GM18867 (cell line): ENCODE measurements around the gene AQP6.
"Not testable (repeated sequence)": the region's sequence is repeated elsewhere in the genome, so short reads cannot be mapped to it uniquely, and the experiment has no call there.

Source experiments
- ATAC-seq: cut with Tn5 transposase; IDR thresholded peaks from one replicate; pipeline ENCODE4 v1.9.1; 2021; ENCODE audit warnings: mild to moderate bottlenecking, moderate library complexity; ENCODE audit not compliant: unreplicated experiment

AQP6 gene

DNA sequence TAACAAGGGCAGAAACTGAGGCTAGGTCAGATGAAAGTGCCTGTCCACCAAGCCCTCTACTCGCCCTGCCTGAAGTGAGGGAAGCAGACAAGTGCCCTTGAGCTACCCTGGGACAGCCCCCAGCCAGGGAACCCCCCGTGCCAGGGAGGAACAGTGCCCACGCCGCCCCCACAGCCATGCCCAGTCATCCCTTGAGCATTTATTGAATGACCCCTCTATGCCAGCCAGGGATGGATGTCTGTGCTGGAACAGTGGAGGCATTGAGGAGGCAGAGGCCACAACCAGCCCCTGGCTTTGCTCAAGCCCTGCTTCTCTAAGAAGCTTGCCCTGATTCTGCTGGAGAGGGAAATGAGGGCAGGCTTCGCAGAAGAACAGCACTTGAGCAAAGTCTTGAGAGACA is 3.7 kb upstream of the AQP6 start:
- ATAC-seq, result no peak

DNA sequence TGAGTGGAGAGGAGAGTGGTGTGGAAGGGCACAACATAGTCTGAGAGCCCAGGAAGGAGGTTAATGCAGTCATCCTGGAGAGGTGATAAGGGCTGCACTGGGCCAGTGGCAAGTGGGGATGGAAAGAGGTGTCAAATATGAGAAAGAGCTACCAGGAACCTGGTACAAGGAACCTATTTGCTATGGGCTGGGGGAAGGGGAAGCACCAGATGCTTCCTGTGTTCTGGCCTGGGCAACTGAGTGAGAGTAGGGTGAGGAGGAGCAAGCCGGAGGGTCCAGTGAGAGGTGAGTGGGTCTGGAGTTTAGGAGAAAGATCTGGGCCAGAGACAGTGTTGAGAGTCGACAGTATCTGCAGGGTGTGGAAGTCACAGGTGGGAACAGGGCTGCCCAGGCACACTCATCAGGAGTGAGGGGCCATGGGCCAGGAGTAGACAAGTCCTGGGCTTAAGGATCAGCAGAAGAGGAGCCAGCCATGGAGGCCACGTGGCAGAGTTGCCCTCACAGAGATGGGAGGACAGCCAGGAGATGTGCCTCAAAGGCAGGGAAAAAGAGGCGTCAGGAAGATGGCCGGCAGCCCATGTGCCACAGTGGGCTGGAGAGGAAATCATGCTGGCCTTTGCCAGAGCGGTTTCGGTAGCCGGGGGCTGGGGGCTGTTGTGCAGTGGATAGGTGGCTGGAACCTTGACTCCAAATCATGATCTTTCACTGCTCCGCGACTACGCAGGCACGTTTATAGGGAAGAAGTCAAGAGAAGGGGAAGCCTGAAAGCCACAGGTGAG is 2.9 kb upstream of the AQP6 start:
- no peak for ATAC-seq

DNA sequence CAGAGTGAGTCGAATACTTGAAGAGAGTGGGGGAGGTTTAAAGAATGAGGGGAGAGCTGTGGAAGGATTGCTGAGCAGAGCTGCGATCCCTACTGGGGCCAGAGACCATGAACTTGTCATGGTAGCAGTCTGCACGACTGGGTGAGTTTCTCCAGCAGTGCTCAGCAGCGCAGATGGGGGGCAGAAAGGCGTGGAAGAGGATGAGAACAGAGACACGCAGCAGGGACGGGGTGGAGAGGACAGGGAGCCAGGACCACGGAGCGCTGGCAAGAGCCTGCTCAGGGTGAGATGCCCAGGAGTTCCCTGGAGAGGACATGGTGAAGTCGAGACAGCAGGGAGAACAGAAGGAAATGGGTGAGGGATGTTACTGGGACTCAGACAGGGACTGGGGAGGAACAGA is 2.1 kb upstream of the AQP6 start:
- ATAC-seq, result no peak

DNA sequence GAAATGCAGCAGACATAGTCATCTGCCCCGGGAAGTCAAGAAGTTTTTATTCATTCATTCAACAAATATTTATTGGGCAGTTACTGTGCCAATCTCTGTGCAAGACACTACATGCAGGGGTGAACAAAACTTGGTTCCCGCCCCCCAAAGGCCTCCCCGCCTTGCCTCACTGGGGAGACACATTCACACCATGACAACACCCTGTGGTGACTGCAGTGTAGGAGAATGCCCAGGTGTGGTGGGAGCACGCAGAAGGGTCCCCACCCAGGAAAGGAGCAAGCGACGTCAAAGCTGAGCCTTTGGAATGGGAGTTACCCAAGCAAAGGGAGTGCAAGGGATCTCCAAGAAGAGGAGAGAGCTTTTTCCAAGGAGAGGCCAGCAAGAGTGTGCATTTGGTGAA is 1.6 kb upstream of the AQP6 start:
- no peak for ATAC-seq

DNA sequence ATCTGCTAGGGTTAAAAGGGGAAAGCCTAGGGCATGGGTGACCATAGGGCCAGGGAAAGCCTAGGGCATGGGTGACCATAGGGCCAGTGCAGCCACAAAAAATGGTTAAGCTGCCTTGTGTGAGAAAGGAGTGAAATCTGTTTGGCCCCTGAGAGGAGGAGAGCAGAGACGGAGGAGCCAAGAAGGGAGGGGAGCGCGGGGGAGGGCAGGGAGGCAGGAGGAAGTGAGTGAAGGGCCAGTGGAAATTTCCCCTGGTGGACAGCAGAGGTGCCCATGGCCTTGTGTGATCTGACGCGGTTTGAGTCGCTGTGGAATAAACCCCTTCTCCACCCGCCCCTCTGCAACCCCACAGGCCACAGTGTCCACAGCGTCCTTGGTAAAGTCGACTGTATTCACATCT is 618 bp upstream of the AQP6 start:
- ATAC-seq, result no peak

DNA sequence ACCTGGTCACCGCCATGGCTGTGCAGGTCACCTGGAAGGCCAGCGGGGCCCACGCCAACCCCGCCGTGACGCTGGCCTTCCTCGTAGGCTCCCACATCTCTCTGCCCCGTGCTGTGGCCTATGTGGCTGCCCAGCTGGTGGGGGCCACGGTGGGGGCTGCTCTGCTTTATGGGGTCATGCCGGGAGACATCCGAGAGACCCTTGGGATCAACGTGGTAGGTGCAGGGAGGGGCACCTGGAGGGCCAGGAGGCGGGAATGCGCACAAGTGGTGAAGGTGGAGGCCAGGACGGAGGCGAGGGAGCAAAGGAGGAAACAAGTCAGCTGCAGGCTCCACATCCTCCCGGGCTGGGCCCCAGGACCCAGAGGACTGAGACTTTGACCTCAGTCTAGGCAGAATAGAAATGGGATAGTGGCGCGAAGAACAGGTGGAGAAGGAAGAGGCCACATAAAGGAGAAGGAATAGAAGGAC is 649 bp downstream of the AQP6 start:
- no peak for ATAC-seq

DNA sequence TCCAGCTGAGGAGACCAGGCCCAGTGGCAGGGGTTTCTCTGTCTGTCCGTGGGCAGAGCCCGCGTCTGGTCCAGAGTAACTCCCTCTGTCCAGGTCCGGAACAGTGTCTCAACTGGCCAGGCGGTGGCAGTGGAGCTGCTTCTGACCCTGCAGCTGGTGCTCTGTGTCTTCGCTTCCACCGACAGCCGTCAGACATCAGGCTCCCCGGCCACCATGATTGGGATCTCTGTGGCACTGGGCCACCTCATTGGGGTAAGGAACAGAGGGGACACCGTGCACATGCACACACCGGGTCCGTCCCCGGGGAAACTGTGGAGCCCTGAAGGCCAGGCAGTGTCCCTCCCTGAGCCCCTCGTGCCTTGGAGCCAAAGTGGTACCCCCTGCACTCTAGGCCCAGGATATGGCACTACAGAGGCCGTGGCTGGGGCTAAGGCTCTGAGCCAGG is 1.5 kb downstream of the AQP6 start:
- ATAC-seq, result no peak

DNA sequence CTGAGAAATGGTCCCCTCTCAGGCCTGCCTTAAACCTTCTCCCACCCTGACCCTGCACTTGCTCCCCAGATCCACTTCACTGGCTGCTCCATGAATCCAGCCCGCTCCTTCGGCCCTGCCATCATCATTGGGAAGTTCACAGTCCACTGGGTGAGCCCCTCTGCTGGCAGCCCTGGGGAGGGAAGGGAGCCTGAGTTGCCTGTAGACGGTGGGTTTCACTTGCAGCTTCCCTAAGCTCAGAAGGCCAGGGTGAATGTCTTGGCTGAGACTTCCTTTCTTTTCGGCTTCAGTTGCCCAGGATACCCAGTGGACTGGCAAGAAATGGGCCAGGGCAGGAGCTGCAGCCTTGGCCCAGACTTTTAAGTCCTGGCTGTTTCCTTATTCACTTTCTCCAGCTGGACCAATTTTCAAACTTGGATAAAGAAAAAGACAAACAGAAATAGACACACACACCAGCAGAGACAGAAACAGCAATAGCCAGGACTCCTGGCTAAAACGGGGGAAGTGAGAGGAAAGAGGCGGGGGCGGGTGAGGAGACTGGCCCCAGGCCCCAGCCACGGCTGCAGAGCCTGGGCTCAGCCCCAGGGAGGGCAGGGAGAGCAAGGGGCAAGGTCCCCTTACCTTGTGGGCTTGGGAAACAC is 2.0 kb downstream of the AQP6 start:
- no peak for ATAC-seq

DNA sequence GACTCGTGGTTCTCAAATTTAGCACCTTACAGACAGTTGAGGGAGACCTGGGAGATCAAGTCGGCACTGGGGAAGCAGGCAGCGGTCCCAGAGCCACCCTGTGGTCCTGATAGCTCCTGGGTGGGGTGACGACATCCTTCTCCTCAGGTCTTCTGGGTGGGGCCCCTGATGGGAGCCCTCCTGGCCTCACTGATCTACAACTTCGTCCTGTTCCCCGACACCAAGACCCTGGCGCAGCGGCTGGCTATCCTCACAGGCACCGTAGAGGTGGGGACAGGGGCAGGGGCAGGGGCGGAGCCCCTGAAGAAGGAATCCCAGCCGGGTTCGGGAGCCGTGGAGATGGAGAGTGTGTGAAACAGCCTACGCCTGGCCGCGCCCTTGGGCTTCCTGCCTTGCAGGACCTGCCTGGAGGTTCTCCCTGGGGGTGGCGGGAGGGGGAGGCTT is 2.6 kb downstream of the AQP6 start:
- no peak for ATAC-seq

DNA sequence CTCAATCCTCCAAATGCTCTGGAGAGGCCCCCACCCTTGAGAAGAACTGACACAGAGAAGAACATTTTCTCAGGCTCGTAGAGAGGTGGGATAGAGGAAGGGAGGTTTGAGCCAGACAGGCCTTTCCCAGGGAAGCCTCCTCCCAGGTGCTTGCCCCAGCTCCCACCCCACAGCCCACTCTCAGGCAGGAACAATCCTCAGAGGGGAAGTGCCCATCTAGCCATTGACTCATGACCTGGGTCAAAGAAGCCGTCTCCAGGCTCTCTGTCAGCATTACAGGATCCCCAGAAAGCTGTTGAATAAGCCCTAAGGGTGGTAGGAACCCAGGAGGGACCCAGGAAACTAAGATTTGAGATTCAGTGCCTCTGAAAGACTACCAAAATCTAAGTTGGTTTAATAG is 3.8 kb downstream of the AQP6 start:
- ATAC-seq, result no peak

DNA sequence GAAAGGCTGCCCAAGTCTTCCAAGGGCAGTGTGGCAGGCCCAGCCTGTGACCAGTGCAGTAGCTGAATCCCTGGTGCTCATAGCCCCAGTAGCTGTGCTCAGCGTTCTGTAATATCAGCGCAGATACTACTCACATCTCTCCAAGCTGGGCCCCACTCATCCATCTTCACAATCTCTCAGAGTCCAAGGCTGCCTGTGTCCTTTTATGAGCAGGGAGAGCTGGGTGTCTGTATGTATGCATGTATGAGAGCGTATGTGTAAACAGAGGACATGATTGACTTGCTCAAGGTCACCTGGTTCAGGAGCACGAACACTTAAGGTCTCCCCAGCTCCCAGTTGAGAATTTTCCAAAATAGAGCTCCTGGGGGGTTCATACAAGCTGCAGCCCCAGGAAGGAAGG is 5.4 kb downstream of the AQP6 start:
- ATAC-seq, result no peak

DNA sequence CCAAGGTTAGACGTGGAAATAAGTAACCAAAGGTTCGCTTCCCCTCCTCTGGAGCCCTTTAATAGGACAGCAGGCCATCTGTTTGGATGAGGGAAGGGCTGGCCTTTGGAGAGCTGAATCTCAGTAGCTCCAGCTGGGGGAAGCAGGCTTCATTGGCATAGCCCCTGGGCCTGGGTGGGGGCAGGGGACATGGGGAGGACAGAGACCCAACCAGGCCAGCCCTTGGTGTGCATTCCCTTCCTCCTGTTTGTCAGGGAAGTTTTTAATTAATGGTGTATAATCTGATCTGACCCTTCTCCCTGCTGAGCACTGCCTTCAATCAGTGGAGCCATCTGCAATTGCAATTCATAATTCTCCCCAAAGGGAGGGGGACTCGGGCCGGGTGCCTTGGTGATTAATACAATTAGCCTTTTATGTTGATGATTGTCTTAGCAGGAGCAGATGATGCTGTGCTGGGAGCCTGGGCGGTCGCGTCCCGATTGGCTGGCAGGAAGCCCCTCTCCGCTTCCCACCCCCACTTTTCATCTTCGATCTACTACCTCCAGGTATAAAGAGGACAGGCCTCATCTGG is 6.4 kb downstream of the AQP6 start:
- ATAC-seq, result no peak

DNA sequence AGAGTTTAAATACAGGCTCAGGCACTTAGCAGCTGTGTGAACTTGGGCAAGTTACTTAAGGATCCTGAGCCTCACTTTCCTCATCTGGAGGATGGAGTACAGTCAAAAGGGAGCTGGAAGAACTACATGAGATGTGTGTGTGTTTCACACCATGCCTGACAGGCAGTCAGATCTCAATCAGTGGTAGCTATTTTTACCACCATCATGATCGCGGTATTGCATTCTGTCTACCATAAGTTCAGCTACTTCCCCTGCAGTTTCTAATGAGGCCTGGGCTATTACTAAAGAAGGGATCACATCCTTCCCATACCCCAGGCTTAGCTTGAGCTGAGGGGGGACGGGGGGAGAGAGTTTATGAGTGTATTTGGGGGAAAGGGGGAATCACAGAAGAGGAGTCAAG is 7.0 kb downstream of the AQP6 start:
- no peak for ATAC-seq

DNA sequence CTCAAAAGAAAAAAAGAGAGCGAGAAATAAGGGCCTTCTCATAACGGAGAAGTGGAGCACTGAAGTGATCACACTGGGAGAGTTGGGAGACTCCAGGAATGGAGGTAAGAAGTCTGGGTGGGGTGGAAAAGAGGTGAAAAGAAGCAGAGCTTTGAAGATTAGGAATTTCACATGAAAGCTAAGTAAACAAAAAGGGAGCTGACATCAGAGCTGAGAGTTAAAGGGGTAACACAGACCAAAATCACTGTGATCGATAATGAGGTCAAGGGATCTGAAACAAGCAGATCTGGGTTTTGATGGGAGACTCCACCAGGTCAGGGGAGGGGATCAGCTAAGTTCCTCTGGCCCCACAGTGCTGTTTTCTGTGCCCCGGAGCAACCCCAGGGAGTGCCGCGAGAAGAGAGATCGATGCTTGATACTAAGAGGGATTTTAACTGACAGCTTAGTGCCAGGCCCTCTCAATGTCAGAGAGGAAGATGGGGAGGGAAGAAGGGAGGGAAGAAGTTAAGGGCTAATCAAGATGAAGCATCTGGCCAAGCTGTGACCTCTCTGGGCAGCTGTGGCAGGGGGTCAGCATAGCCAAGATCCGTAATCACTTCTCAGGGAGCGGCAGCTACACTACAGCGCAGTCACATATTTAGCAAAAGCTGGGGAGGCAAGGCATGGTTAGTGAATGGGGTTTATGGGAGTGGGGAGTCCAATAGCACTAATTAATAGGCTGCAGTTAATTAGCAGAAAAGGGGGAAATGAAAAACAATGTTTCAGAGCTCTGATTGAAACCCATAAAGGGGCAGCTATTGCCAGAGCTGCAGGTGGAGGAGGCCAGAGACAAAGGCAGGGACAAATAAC is 8.0 kb downstream of the AQP6 start:
- ATAC-seq, result no peak

DNA sequence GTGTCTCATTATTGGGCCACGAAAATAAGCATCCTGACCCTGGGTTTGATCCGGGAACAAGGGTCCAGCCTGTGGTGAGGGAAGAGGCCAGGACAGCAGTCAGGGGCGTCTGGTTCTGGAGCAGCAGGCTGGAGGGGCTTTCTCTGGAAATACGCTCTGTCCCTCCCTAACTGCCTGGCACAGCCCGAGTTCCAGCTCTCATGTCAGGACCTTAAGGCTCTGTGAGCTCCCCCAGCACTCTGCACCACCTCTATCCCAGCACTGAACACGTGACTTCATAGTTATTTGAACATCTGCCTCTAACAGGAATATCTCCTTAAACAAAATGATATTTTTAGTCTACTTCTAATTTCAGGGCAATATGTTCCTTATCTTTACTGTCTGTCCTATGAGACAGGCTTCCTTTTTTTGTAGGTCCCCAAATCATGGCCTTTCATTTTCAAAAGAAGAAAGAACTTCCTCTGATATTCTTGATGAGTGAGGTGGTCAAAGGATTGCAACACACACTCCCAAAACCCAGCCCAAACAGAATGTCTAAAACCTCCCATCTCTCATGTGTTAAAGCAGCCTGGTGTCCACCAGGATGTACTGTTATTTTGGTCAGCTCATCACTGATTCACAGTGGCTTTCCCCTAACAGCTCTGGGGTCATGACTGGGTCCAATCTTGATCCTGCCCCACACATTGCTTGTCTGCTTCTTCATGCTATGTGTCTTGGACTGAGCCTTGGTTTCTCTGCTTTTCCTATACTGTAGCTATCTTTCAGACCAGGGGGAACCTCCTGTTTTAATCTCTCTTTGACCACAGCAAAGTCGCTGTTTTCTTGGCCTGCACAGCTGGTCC is 9.7 kb downstream of the AQP6 start:
- ATAC-seq, result no peak

DNA sequence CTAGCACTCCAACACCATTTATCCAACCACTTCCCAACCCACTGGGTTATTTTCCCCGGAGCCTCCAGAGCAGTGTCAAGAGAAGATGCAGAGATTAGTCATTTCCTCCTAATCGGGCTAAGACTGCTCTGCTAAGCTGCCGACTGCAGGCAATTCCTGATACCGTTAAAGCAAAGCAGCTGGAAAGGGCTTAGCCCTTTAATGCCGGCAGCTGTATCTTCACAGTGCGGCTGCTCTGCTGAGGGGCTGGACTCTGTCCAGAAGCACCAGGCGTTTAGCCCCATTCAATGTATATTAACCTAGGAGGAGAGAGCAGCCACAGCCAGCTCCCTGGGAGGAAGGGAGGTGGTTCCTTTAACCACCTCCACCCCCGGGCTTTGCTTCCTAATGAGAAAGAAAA is 11.1 kb downstream of the AQP6 start:
- ATAC-seq, result no peak

DNA sequence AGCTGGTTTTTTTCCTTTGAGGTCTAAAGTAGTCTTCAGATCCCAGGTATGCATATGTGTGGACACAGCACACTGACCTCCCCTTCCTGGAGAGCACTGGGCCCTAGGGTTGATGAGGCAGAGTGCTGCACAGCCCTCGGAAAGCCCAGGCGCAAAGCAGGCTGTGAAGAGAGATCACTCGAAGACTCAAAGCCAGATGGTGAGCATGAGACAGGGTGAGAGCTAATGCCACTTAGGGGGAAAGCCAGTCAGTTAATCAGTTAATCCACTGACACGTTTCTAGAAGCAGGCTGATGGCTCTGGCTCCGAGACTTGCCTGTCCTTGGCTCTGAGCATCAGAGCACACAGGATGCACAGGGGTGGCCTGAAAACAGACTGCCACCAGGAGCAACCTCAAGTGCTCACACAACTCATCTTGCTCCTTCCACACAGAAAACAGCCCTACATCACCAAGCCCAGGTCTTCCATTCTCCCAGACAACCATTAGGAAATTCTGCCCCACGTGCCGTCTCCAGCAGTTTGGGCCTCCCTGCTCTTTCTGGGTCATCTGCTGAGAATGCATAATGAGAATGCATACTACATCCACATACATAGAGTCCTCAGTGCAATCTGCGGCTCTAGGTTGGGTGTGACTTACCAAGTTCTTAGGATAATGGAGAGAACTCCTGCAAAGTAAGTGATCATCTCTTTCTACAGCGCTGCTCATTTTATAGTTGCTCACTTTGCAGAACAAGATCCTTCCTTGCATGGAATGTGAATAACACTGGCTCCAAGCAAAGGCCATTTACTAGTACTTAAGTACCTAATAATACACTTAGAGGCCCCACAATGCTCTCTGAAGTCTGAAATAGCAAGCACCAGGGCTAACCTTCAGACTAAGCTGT is 12.0 kb downstream of the AQP6 start:
- ATAC-seq, result no peak

DNA sequence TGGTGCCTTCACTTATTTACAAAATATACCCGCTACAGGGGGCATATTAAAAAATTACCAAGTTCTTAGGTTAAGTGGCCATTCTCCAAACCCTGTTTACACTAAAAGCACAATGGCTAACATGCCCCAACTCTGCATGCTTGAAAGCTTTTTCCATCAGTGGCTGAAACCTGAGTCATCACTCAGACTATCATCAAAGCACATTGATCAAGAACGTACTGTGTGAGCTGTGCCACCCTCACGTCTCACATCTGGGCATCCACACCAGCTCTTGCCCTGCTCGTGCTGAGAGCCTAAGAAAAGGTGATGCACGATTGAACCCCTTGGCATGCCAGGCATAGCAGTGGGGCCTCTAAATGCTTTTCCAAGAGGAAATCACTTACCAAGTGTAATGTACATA is 13.2 kb downstream of the AQP6 start:
- ATAC-seq, result no peak

DNA sequence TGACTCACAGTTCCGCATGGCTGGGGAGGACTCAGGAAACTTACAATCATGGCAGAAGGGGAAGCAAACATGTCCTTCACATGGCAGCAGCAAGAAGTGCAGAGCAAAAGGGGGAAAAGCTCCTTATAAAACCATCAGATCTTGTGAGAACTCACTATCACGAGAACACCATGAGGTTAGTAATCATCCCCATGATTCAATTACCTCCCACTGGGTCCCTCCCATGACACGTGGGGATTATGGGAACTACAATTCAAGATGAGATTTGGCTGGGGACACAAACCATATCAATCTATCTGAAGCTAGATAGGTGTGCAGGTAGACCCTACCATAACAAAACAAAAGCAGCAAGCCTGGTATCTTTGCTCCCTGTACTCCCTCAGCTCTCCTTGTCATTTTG is 13.7 kb downstream of the AQP6 start:
- ATAC-seq, result not testable (repeated sequence)
